ENCODE data around the gene CPTP.

GRCh38 chr1:1374929-1375662 is 50.5 kb downstream of the CPTP start, which contains the start of gene AURKAIP1:
- TF ChIP-seq, protein P1, sequence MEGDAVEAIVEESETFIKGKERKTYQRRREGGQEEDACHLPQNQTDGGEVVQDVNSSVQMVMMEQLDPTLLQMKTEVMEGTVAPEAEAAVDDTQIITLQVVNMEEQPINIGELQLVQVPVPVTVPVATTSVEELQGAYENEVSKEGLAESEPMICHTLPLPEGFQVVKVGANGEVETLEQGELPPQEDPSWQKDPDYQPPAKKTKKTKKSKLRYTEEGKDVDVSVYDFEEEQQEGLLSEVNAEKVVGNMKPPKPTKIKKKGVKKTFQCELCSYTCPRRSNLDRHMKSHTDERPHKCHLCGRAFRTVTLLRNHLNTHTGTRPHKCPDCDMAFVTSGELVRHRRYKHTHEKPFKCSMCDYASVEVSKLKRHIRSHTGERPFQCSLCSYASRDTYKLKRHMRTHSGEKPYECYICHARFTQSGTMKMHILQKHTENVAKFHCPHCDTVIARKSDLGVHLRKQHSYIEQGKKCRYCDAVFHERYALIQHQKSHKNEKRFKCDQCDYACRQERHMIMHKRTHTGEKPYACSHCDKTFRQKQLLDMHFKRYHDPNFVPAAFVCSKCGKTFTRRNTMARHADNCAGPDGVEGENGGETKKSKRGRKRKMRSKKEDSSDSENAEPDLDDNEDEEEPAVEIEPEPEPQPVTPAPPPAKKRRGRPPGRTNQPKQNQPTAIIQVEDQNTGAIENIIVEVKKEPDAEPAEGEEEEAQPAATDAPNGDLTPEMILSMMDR (IDR thresholded peaks at IDR 0.05) = peak; percentile 39
- TF ChIP-seq EZH2 (IDR thresholded peaks at IDR 0.05; ENCODE audit: borderline replicate concordance, insufficient read depth, low read depth, low read length, poor library complexity, severe bottlenecking) = no peak
